Parietal lobe (tissue), 1 donor: Measurements from ENCODE around the gene DIRAS2. TPM values are rescaled to one million over a fixed set of nuclear protein-coding genes. Genes with fewer than 3 reads are reported as not detected.

Source experiments
- total RNA-seq: library from RNA; depleted of rRNA; stranded (reverse); fragments of >200 nt; gene quantifications from one replicate; pipeline ENCODE4 v1.2.3, GENCODE V29; 2014

The DIRAS2 gene
- total RNA-seq, result 28.5 TPM

DNA sequence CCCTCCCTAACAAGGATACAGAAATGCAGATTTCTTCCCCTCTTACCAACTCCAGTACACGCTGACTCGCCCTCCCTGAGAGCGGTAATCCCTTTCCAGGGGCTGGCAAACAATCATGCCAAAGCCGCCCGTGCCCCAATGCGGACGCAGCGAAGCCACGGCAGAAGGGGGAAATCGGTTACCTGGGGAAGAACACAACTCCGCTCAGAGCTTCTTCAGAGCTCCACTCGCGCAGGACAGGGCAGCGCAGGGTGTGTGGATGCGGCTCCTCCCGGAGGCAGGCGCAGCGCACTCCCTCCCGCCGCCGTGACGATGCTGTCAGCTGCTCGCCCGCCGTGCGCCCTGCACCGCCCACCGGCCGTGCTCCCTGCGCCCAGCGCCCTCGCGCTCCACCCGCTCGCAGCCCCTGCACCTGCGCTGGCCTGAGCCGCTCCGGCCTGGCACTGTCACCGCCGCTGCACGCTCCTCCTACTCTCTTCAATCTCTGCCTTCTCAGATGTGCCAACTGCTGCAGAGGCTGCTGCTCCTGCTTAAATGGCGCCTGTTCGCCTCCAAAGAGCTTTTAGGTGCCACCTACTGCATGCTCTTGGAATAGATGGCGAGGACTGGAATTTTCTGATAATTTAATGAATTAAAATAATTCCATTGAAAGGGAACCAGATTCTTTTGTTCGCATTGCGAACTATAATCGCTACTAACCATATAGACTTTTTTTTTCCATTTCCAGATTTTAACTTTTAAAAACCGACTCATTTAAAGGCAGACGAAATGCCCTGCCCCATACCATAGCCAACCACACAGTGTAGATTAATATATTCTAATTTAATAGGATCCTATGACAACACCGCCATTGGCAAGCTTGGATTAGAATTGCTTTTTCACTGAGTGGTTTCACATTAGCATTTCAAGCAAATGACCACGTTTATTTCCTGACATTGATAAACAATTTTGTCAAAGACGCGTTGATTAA is at the start of gene DIRAS2:
TSS of gene DIRAS2 (minus strand) at position 255 of the 970 bp plus-strand sequence. CDS start 28,997 bp downstream, outside the sequence.

Other genes starting within 250 kb of the DIRAS2 start
- gene SYK, start 159.0 kb upstream of the DIRAS2 start, total RNA-seq, result 1.6 TPM